ENCODE data around the gene SMARCA4.

The SMARCA4 gene

GRCh38 chr19:11017275-11018035 is 56.6 kb downstream of the SMARCA4 start:
- DNase-seq: no peak

DNA sequence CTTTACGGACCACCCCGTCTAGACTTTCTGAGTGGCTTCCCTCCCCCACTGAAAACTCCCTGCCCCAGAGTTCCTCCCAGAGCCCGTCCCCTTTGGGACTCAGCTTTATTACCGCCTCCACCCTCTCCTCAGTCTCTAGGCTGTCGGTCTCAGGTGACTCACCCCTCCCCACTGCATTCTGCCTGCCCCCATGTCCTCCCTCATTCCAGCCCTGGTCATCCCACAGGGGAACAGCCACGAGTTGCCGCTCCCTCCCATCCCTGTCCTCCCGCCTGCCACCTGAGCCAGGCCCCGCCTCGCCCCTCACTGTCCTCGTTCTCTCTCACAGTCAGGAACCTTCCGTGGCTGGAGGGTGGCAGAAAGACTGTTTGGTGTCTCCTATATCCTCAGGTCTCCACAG is 57.3 kb downstream of the SMARCA4 start:
- no peak for DNase-seq

GRCh38 chr19:11018763-11019162 is 57.9 kb downstream of the SMARCA4 start:
- no peak for DNase-seq

DNA sequence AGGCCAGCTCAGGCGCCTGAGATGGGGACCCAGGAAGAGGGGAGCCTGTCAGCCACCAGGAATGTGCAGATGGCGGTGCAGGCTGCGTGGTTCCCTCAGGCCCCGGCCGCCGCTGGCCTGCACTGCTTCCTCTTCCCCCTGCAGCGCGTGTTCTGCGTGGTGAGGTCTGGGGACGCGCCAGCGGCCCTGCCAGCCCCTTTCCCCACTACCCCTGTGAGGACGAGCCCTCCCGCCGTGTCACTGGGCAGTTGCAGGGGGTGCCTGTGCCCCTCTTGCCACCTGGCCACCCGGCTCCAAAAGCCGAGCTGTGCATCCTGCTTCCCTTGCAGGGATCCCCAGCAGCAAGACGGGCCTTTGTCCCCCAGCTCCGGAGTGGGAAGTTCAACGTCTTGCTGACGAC is 58.4 kb downstream of the SMARCA4 start:
- no peak for DNase-seq

GRCh38 chr19:11019824-11020223 is 59.0 kb downstream of the SMARCA4 start:
- DNase-seq: no peak

DNA sequence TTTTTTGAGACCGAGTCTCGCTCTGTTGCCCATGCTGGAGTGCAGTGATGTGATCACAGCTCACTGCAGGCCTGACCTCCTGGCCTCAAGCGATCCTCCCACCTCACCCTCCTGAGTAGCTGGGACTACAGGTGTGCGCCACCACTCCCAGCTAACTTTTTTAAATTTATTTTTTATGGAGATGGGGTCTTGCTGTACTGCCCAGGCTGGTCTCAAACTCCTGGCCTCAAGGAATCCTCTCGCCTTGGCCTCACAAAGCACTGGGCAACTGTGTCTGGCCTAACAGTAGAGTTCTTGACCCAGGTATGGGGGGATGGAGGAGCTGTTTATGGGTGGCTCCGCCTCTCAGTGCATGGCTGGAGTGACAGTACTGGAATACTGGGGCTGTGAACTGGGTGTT is 59.6 kb downstream of the SMARCA4 start:
- no peak for DNase-seq

DNA sequence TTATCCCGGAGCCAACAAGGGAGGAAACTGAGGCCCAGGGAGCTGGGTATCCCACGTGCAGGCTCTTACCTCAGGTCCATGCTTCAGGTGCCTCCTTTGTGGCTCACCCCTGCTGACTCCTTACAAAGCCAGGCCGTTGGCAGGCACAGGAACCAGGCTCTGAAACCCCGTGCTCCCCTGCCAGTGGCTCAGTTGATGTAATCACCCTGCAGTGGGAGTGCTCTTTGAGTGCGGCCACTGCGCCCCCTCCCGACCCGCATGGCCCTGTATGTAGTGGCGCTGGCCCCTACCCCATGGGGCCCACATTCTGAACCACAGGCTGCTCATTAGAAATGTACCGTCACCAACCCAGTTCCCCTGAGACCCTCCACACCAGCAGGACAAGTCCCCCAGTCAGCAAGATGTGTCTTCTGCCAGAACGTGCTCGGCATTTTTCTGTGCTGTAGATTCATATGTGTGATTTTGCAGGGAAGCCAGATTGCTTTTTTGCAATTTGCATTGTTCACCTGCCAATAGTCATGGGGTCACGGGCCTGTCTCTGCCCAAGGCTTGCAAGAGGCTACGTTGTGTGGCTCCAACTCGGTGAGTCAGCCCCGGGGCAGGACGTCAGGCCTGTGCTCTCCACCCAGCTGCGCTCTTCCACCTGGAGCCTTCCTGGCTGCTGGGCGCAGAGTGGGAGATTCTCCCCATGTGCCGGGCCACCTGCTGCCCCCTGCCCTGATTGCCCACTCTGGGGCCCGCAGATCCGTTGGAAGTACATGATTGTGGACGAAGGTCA is 60.3 kb downstream of the SMARCA4 start:
- no peak for DNase-seq

GRCh38 chr19:11021760-11022144 is 60.9 kb downstream of the SMARCA4 start:
- DNase-seq: no peak

DNA sequence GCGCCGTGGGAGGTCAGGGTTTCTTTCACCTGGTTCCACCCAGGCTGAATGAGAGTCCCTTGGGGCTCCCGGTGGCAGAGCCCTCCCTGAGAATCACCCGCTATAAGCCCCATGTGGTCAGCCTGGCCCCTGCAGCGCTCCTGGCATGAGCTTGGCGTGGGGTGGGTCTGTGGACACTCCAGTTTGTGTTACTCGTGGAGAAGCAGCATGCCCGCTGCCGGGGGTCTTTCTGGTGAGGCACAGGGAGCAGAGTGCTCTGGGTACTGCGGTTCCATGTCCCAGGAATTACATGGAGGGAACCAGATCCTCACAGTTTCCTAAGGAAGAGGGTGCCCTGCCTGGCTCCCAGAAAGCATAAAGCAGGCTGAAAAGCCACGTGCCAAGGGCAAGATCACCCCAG is 62.2 kb downstream of the SMARCA4 start:
- no peak for DNase-seq

GRCh38 chr19:11023710-11024109 is 62.9 kb downstream of the SMARCA4 start:
- no peak for DNase-seq

GRCh38 chr19:11024259-11024658 is 63.4 kb downstream of the SMARCA4 start:
- no peak for DNase-seq

GRCh38 chr19:11025006-11025405 is 64.2 kb downstream of the SMARCA4 start:
- no peak for DNase-seq

DNA sequence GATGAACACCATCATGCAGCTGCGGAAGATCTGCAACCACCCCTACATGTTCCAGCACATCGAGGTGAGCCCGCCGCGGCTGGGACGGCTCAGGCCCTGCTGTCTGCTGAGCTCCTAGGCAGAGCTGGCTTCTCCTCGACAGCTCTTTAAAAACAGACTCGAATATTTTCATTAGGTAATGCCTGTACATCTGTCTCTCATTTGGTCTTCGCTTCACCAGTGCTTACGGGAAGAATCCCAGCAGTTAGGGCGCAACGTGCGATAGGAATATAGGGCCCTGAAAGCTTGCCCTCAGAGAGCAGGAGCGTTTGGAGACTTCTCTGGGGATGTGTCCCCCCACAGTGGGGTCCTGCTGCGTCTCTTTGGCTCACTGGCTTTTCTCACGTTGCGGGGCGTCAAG is 64.6 kb downstream of the SMARCA4 start:
- DNase-seq: no peak

GRCh38 chr19:11025997-11026396 is 65.2 kb downstream of the SMARCA4 start:
- no peak for DNase-seq

DNA sequence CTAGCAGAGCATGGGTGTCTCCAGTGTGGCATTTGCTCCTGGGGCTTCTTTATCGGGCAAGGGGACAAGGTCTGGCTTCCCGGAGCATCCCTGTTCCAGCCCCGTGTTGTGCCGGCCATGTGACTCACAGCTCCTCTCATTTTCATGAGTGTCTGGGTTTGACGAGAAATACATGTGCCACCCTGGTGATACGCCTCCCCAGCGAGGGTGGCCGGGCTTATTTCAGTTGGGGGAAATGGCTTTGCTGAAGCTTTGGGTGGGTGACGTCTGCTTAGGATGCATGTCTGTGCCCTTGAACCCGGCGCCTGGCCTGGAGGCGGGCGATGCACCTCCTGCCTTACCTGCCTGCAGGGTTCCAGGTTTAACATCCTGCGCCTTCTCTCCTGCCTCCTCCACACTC is 66.6 kb downstream of the SMARCA4 start:
- no peak for DNase-seq

DNA sequence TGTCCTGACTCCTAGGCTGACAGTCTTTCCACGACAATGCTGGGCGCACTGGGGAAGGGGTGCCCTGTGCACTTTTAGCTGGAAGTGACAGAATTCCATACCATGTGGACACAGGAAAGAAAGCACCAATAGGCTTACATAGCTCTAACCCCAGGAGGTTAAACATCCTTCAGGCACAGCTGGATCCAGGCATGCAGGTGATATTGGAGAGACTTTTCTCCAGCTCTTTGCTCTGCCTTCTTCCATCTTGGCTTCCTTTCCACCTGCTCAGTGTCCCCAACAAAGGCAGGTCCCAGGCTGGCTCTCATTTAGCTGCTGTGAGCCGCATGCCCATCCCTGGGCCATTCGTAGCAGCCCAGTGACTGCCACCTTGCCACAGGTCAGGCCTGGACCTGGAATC is 67.3 kb downstream of the SMARCA4 start:
- DNase-seq: no peak

DNA sequence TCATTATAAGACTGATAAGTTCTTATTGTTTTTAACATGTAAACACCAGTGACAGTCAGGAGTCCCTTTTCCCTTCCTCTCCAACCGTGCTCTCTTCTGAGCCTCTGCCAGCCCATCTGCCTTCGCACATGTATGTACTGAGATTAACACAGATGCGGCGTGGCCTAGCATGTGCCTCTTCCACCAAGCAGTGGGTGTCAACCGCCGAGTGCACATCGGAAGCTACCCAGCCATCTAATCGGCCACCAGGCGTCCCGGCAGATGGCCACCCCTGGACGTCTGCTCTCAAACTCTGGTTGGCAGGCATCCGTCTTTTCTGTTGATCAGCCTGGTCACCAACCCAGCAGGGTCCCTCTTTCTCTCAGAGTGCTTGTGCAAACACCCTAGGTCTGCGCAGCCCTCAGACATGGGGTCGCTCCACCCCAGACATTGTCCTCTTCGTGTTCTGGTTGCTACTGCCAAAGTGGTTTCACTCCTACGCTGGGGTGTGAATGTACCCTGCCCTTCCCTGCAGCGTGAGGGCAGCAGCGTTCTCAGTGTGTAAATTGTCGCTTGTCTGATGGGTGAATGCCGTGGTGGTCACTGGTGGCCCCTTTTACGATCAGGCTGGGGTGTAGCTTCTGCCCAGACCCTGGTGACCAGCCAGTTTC is 70.7 kb downstream of the SMARCA4 start:
- no peak for DNase-seq

- DNase-seq: no peak
These were observed 72.4 kb downstream of the SMARCA4 start for GRCh38 chr19:11033251-11033650.

DNA sequence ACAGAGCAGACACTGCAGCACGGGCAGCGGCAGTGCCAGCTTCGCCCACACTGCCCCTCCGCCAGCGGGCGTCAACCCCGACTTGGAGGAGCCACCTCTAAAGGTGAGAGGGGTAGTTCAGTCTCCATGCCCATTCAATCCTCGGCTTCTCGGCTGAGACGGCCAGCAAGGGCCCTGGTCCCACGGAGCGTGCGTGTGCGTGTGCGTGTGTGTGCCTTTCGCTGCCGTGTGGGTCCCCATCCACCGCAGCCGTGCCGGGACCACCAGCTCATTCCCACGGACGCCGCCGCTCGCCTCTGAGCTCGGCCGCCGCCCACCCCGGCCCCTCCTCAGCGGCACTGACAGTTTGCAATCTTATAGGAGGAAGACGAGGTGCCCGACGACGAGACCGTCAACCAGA is 72.9 kb downstream of the SMARCA4 start:
- no peak for DNase-seq

- no peak for DNase-seq
These were observed 73.8 kb downstream of the SMARCA4 start for GRCh38 chr19:11034449-11035213.

DNA sequence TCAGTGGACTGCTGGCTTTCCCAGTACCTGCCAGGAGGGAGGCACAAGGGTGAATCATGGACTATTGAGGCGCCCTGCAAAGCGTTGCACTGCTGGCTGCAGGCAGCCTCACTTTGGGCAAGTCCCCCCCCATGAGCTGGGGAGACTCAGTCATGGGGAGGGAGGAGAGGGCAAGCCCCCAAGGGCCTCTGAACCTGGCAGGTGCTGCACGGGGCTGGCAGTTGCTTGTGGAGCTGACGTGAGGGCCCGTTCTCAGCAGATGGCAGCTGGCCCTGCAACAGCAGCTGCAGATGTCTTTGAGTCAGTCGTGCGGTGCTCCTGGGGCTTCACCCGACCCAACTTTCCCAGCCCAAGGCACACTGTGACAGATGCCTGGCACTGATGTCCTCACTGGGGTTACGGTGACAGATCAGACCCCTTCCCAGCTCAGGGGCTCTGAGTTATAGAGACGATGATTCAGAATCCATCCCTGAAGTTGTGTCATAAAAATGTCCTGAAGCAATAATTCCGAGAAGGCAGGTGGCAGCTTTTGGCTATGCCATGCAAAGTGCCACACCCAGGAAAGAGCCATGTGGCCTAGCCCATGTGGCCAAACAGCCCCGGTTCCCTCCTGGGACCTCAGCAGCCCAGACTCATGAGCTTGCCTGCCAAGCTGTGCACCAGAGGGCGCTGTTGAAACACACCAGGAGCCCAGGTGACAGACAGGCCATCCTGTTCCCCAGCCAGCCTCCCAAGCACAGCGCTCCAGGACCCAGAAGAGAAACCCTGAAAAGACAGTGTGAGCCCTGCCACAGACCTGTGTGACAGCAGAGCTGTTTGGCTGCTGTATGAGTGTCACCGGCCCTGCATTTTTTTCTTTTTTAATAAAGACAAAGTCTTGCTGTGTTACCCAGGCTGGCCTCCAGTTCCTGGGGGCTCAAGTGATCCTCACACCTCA is 74.9 kb downstream of the SMARCA4 start:
- peak; percentile 47 for DNase-seq

DNA sequence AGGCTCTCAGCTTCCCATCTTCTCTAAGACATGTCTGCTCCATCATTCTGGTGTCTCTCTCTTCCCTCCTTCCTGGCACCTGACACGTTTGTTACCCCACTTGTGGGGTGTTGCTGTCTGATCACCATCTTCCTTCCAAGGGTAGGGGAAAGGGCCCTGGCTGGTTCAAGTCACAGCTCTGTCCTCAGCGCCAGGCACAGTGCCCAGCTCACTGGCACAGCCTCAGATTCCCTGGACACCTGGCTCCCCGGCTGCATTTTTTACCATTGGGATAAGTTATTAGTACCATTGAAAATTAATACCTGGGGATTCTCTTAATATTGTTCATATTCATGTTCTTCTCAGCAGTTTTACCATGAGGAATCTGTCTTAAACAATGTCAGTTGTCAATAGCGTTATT is 77.7 kb downstream of the SMARCA4 start:
- no peak for DNase-seq

Data from DMS79 treated with DMSO at 0.1 percent for 48 hours (cell line).